Activated T-cell treated with anti-CD3 and anti-CD28 coated beads for 24 hours (primary cell): ENCODE results near the gene TNFRSF12A.

Experiments
- DNase-seq: peaks from one replicate; pipeline ENCODE4 v3.0.0-alpha.2; 2020; ENCODE audit warnings: low read depth

The TNFRSF12A gene

GRCh38 chr16:3026609-3027488, 6.7 kb downstream of the TNFRSF12A start:
- no peak for DNase-seq

- no peak for DNase-seq
Observed at GRCh38 chr16:3027489-3027795, 7.3 kb downstream of the TNFRSF12A start.

- DNase-seq: peak; percentile 79
Observed at GRCh38 chr16:3027983-3028715, 8.0 kb downstream of the TNFRSF12A start.

- no peak for DNase-seq
Observed at GRCh38 chr16:3028716-3029319, 8.7 kb downstream of the TNFRSF12A start.

- DNase-seq: peak; percentile 28
Observed at GRCh38 chr16:3029491-3030221, 9.5 kb downstream of the TNFRSF12A start.

GRCh38 chr16:3030222-3031212, 10.3 kb downstream of the TNFRSF12A start:
- DNase-seq: no peak

- DNase-seq: no peak
Observed at GRCh38 chr16:3032624-3033023, 12.5 kb downstream of the TNFRSF12A start.

- no peak for DNase-seq
Observed at GRCh38 chr16:3035289-3035971, 15.3 kb downstream of the TNFRSF12A start.

GRCh38 chr16:3035972-3036725, 16.0 kb downstream of the TNFRSF12A start:
- no peak for DNase-seq

- DNase-seq: no peak
Observed at GRCh38 chr16:3036726-3037315, 16.7 kb downstream of the TNFRSF12A start, which contains the start of gene BICDL2. Gene BICDL2, minus strand, starts transcription at chr16:3036944. Its CDS starts 1,448 bp downstream, at chr16:3035496.

GRCh38 chr16:3038256-3038655, 18.1 kb downstream of the TNFRSF12A start:
- DNase-seq: no peak

- DNase-seq: no peak
Observed at GRCh38 chr16:3038896-3039295, 18.7 kb downstream of the TNFRSF12A start.

GRCh38 chr16:3042376-3042775, 22.2 kb downstream of the TNFRSF12A start:
- DNase-seq: no peak

- DNase-seq: no peak
Observed at GRCh38 chr16:3044708-3045107, 24.5 kb downstream of the TNFRSF12A start.

- no peak for DNase-seq
Observed at GRCh38 chr16:3045758-3046640, 25.8 kb downstream of the TNFRSF12A start, which contains the start of gene MMP25. Gene MMP25, plus strand, starts transcription at chr16:3046561. Its CDS starts 357 bp downstream, at chr16:3046918.

GRCh38 chr16:3046641-3047386, 26.6 kb downstream of the TNFRSF12A start:
- DNase-seq: no peak

GRCh38 chr16:3047387-3047720, 27.2 kb downstream of the TNFRSF12A start:
- DNase-seq: no peak
